ENCODE results near the gene GLRX3.

DNA sequence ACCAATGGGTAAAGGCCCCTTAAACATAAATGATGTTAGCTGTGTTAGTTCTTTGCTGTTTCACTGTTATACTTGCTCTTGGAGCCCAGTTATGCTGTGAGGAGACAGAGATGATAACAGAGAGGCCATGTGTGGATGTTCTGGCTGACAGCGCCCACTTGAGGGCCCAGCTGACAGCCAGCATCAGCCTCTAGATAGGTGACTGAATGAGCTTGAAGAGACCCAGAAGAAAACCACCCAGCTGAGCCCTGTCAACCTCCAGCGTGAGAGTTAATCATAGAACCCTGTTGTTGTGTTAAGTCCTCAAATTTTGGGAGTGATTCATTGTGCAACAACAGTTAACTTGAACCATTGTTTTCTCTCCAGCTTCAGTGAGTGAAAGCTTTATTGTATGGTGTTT is 91.7 kb downstream of the GLRX3 start:
- TF ChIP-seq AFF4 (CRISPR knock-in tag; IDR thresholded peaks at IDR 0.05; ENCODE audit: borderline replicate concordance): no peak
- no peak for TF ChIP-seq JUN (CRISPR knock-in tag; IDR thresholded peaks at IDR 0.05)
- no peak for TF ChIP-seq USF1 (CRISPR knock-in tag; IDR thresholded peaks at IDR 0.05)
- no peak for TF ChIP-seq ATF3 (CRISPR knock-in tag; conservative IDR thresholded peaks at IDR 0.05)
- no peak for TF ChIP-seq EMX1 (CRISPR knock-in tag; IDR thresholded peaks at IDR 0.05)
- TF ChIP-seq, protein P1, sequence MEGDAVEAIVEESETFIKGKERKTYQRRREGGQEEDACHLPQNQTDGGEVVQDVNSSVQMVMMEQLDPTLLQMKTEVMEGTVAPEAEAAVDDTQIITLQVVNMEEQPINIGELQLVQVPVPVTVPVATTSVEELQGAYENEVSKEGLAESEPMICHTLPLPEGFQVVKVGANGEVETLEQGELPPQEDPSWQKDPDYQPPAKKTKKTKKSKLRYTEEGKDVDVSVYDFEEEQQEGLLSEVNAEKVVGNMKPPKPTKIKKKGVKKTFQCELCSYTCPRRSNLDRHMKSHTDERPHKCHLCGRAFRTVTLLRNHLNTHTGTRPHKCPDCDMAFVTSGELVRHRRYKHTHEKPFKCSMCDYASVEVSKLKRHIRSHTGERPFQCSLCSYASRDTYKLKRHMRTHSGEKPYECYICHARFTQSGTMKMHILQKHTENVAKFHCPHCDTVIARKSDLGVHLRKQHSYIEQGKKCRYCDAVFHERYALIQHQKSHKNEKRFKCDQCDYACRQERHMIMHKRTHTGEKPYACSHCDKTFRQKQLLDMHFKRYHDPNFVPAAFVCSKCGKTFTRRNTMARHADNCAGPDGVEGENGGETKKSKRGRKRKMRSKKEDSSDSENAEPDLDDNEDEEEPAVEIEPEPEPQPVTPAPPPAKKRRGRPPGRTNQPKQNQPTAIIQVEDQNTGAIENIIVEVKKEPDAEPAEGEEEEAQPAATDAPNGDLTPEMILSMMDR (IDR thresholded peaks at IDR 0.05): no peak
- no peak for TF ChIP-seq TEAD4 (CRISPR knock-in tag; IDR thresholded peaks at IDR 0.05)
- no peak for TF ChIP-seq ZNF232 (CRISPR knock-in tag; IDR thresholded peaks at IDR 0.05)
- TF ChIP-seq SP1 (CRISPR knock-in tag; conservative IDR thresholded peaks at IDR 0.05): no peak
- TF ChIP-seq MXD4 (CRISPR knock-in tag; IDR thresholded peaks at IDR 0.05; ENCODE audit: borderline replicate concordance): no peak
- TF ChIP-seq, protein P2, sequence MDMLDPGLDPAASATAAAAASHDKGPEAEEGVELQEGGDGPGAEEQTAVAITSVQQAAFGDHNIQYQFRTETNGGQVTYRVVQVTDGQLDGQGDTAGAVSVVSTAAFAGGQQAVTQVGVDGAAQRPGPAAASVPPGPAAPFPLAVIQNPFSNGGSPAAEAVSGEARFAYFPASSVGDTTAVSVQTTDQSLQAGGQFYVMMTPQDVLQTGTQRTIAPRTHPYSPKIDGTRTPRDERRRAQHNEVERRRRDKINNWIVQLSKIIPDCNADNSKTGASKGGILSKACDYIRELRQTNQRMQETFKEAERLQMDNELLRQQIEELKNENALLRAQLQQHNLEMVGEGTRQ (CRISPR knock-in tag; IDR thresholded peaks at IDR 0.05): no peak
